Cardiac fibroblast (primary cell): ENCODE data around the gene ERC2.
"Not testable (repeated sequence)": the region's sequence is repeated elsewhere in the genome, so short reads cannot be mapped to it uniquely, and the experiment has no call there.

ENCODE experiments used
- DNase-seq, 2 donors: peaks; one replicate each; pipeline versions ENCODE4 v3.0.0 to v3.0.0-alpha.2; 2010; ENCODE audit warnings: low read depth in 2 of 2
- H3K4me3 ChIP-seq, 2 donors: replicated peaks in 1 of 2; 1 replicate in 1 of 2; 2 replicates in 1 of 2; pipeline ENCODE4 v1.5.1; 2011; ENCODE audit warnings: low read depth in 2 of 2, low read length in 2 of 2, mild to moderate bottlenecking in 2 of 2, moderate library complexity in 1 of 2
- CTCF ChIP-seq: IDR thresholded peaks from one replicate; pipeline ENCODE4 v1.5.1; 2011; ENCODE audit warnings: low read depth, mild to moderate bottlenecking, low read length, inconsistent platforms

Gene ERC2

GRCh38 chr3:55858727-55859126 is 609.5 kb downstream of the ERC2 start:
- DNase-seq = no peak
- no peak overlapping the region for H3K4me3 ChIP-seq
- TF ChIP-seq CTCF = no peak

- no peak for DNase-seq
- TF ChIP-seq CTCF = no peak
- no peak overlapping the region for H3K4me3 ChIP-seq
These were observed 610.0 kb downstream of the ERC2 start for GRCh38 chr3:55858302-55858701.

GRCh38 chr3:55857633-55858032 is 610.6 kb downstream of the ERC2 start:
- no peak for TF ChIP-seq CTCF
- DNase-seq = no peak
- no peak overlapping the region for H3K4me3 ChIP-seq

GRCh38 chr3:55855311-55855710 is 613.0 kb downstream of the ERC2 start:
- no peak for DNase-seq
- TF ChIP-seq CTCF = no peak
- H3K4me3 ChIP-seq = no peak overlapping the region

- DNase-seq = no peak
- TF ChIP-seq CTCF = no peak
- H3K4me3 ChIP-seq = no peak overlapping the region
These were observed 613.8 kb downstream of the ERC2 start for GRCh38 chr3:55854494-55854893.

- no peak for DNase-seq
- no peak for TF ChIP-seq CTCF
- H3K4me3 ChIP-seq = no peak overlapping the region
These were observed 615.9 kb downstream of the ERC2 start for GRCh38 chr3:55852326-55852725.

- H3K4me3 ChIP-seq = no peak overlapping the region
- DNase-seq = no peak
- no peak for TF ChIP-seq CTCF
These were observed 626.1 kb downstream of the ERC2 start for GRCh38 chr3:55842204-55842603.

- not testable (repeated sequence) for DNase-seq, H3K4me3 ChIP-seq
These were observed 636.4 kb downstream of the ERC2 start for GRCh38 chr3:55831876-55832275.
